CD14-positive monocyte (primary cell): Measurements from ENCODE around the gene PER2. TPM values are rescaled to one million over a fixed set of nuclear protein-coding genes. Genes with fewer than 3 reads are reported as not detected.
A peak's percentile ranks its signal among the peaks of the same experiment; 100 is the strongest.

Experiments used
- DNase-seq, 3 donors: peaks; one replicate each; pipeline ENCODE4 v3.0.0-alpha.2; 2011 to 2022
- H2AFZ ChIP-seq: 2 replicates; pipeline ENCODE4 v1.6.0; 2012; ENCODE audit warnings: mild to moderate bottlenecking, low read depth, low read length, inconsistent platforms; ENCODE audit not compliant: insufficient read depth, poor library complexity, severe bottlenecking
- H3K27ac ChIP-seq, 2 donors: 1 replicate in 1 of 2; 2 replicates in 1 of 2; pipeline ENCODE4 v1.5.1; 2012 to 2013; ENCODE audit warnings: low read length in 2 of 2, control low read depth in 1 of 2, inconsistent platforms in 1 of 2, low read depth in 1 of 2, mild to moderate bottlenecking in 1 of 2
- H3K27me3 ChIP-seq, 2 donors: one replicate each; pipeline versions ENCODE4 v1.6.0 to v1.6.1; 2011 to 2013; ENCODE audit warnings: low read length in 2 of 2; ENCODE audit not compliant: control insufficient read depth in 2 of 2, insufficient read depth in 2 of 2
- H3K36me3 ChIP-seq, 2 donors: replicated peaks in 1 of 2; 1 replicate in 1 of 2; 2 replicates in 1 of 2; pipeline versions ENCODE4 v1.5.1 to v1.6.1; 2012 to 2013; ENCODE audit warnings: low read length in 2 of 2, control low read depth in 1 of 2, inconsistent platforms in 1 of 2, mild to moderate bottlenecking in 1 of 2; ENCODE audit not compliant: insufficient read depth in 2 of 2, control insufficient read depth in 1 of 2
- H3K4me1 ChIP-seq, 2 donors: 1 replicate in 1 of 2; 2 replicates in 1 of 2; pipeline versions ENCODE4 v1.5.1 to v1.6.1; 2012 to 2013; ENCODE audit warnings: low read length in 2 of 2, control low read depth in 1 of 2, inconsistent platforms in 1 of 2, mild to moderate bottlenecking in 1 of 2, moderate library complexity in 1 of 2; ENCODE audit not compliant: insufficient read depth in 2 of 2, control insufficient read depth in 1 of 2
- H3K4me2 ChIP-seq: replicated peaks from 2 replicates; pipeline ENCODE3; 2012; ENCODE audit warnings: low read length, moderate library complexity, mild to moderate bottlenecking; ENCODE audit not compliant: poor library complexity, severe bottlenecking; ENCODE audit errors: extremely low read depth
- H3K4me3 ChIP-seq, 3 experiments: fragments of 200-600 bp in 1 of 3; sonication (generic) in 1 of 3; replicated peaks in 1 of 3; 1 replicate in 2 of 3; 2 replicates in 1 of 3; pipeline ENCODE4 v1.5.1; 2011 to 2013; ENCODE audit warnings: low read length in 3 of 3, mild to moderate bottlenecking in 3 of 3, control low read depth in 2 of 3, low read depth in 2 of 3, inconsistent platforms in 1 of 3, moderate library complexity in 1 of 3
- H3K79me2 ChIP-seq: 2 replicates; pipeline ENCODE4 v1.6.0; 2012; ENCODE audit warnings: mild to moderate bottlenecking, control low read depth, inconsistent platforms, low read length, moderate library complexity; ENCODE audit not compliant: insufficient read depth
- H3K9ac ChIP-seq: 2 replicates; pipeline ENCODE4 v1.6.0; 2017; ENCODE audit warnings: low read length, mild to moderate bottlenecking; ENCODE audit not compliant: insufficient read depth, poor library complexity, severe bottlenecking
- H3K9me3 ChIP-seq, 2 donors: replicated peaks in 1 of 2; 1 replicate in 1 of 2; 2 replicates in 1 of 2; pipeline versions ENCODE4 v1.5.1 to v1.6.1; 2012 to 2013; ENCODE audit warnings: low read length in 2 of 2, control low read depth in 1 of 2; ENCODE audit not compliant: control insufficient read depth in 1 of 2, insufficient read depth in 1 of 2
- H4K20me1 ChIP-seq: 2 replicates; pipeline ENCODE4 v1.6.0; 2012; ENCODE audit warnings: mild to moderate bottlenecking, low read length, control low read depth, moderate library complexity; ENCODE audit not compliant: insufficient read depth
- H3K27ac Mint-ChIP-seq, 7 donors: one replicate each; pipeline ENCODE4 v1.8.0; 2020; ENCODE audit warnings: mild to moderate bottlenecking in 7 of 7, mixed read lengths in 7 of 7, moderate library complexity in 6 of 7, inconsistent platforms in 2 of 7
- H3K27me3 Mint-ChIP-seq, 3 donors: one replicate each; pipeline ENCODE4 v1.8.0; 2021 to 2022; ENCODE audit warnings: low read depth in 3 of 3, mild to moderate bottlenecking in 3 of 3, mixed read lengths in 3 of 3, moderate library complexity in 3 of 3, inconsistent platforms in 1 of 3
- H3K36me3 Mint-ChIP-seq, 2 donors: one replicate each; pipeline ENCODE4 v1.8.0; 2020; ENCODE audit warnings: mixed read lengths in 2 of 2, inconsistent platforms in 1 of 2, mild to moderate bottlenecking in 1 of 2
- H3K4me1 Mint-ChIP-seq: one replicate; pipeline ENCODE4 v1.8.0; 2020; ENCODE audit warnings: mild to moderate bottlenecking, mixed read lengths
- H3K4me3 Mint-ChIP-seq, 2 donors: one replicate each; pipeline ENCODE4 v1.8.0; 2020; ENCODE audit warnings: mild to moderate bottlenecking in 2 of 2, mixed read lengths in 2 of 2, moderate library complexity in 1 of 2
- H3K9me3 Mint-ChIP-seq, 7 donors: one replicate each; pipeline ENCODE4 v1.8.0; 2020 to 2022; ENCODE audit warnings: mixed read lengths in 7 of 7, mild to moderate bottlenecking in 6 of 7, moderate library complexity in 6 of 7, inconsistent platforms in 2 of 7
- WGBS: methylation state at CpG from one replicate; pipeline ENCODE4 v1.1.5; 2013; ENCODE audit warnings: missing lambda C conversion rate; ENCODE audit not compliant: insufficient coverage; 5-methylcytosine and 5-hydroxymethylcytosine counted together
- intact Hi-C, 2 donors: fragments of 100-400 bp; cut with micrococcal nuclease; formaldehyde crosslinking; loops; one replicate each; pipeline versions ENCODE4 v1.15.0 to v1.15.1; 2023
- polyA plus RNA-seq, 3 donors: library from polyadenylated mRNA; depleted of rRNA in 1 of 3; unstranded in 2 of 3; stranded (reverse) in 1 of 3; fragments of 300-500 nt in 2 of 3; fragments of >200 nt in 1 of 3; fragmentation: Illumina TruSeq in 2 of 3; gene quantifications; 1 replicate in 2 of 3; 2 replicates in 1 of 3; pipeline ENCODE4 v1.2.3, GENCODE V29; 2012 to 2021
- TF ChIP-seq, protein P1 (sequence below): fragments of 200-600 bp; IDR thresholded peaks from one replicate; pipeline ENCODE4 v1.8.0; 2022; ENCODE audit warnings: antibody characterized with exemption, mild to moderate bottlenecking

The PER2 gene
- polyA plus RNA-seq, 3 donors, result 1.6 to 5.6 (median 3.1) TPM

DNA sequence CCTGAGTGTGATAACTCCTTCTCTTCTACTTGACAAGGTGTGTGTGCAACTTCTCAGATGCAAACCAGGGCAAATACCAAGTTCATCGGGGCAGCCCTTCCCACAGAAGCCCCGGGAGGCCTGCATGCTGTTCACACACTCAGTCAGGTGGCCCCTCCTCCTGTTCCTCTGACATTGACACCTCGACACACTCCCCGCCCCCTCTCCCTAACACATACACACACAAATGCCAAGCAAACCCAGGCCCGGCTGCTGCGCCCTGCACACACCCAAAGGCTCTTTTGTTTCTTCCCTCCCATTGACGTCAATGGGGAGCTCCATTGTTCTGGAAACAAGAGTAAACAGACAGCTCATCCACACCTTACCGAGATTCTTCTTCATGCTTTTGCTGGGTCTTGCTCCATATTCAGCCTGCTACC lies 1.7 kb upstream of the PER2 start:
- Histone ChIP-seq H3K36me3 (no peaks in the 10 kb centered on the region), H3K9me3 (no peaks in the 10 kb centered on the region), H2AFZ (peak overlapping the region; percentile 84), H3K9ac (no peak overlapping the region), H3K4me1 (peaks cover 21 to 24% of the 10 kb centered on the region in 2 donors), H3K4me3 (no peak overlapping the region), H4K20me1 (peaks cover 18% of the 10 kb centered on the region), H3K27ac (no peak overlapping the region), H3K4me2 (no peak overlapping the region), H3K27me3 (no peaks in the 10 kb centered on the region), H3K79me2 (peaks cover 33% of the 10 kb centered on the region)
- peak overlapping the region in 1 of 2 donors; percentile 48 for H3K4me3 Mint-ChIP-seq
- peaks cover 0 to 3% (median 0%) of the 10 kb centered on the region in 7 donors for H3K9me3 Mint-ChIP-seq
- TF ChIP-seq, protein P1, sequence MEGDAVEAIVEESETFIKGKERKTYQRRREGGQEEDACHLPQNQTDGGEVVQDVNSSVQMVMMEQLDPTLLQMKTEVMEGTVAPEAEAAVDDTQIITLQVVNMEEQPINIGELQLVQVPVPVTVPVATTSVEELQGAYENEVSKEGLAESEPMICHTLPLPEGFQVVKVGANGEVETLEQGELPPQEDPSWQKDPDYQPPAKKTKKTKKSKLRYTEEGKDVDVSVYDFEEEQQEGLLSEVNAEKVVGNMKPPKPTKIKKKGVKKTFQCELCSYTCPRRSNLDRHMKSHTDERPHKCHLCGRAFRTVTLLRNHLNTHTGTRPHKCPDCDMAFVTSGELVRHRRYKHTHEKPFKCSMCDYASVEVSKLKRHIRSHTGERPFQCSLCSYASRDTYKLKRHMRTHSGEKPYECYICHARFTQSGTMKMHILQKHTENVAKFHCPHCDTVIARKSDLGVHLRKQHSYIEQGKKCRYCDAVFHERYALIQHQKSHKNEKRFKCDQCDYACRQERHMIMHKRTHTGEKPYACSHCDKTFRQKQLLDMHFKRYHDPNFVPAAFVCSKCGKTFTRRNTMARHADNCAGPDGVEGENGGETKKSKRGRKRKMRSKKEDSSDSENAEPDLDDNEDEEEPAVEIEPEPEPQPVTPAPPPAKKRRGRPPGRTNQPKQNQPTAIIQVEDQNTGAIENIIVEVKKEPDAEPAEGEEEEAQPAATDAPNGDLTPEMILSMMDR, result no peak
- H3K27ac Mint-ChIP-seq, result peak overlapping the region in 1 of 7 donors; percentile 94
- H3K4me1 Mint-ChIP-seq, result peaks cover 34% of the 10 kb centered on the region
- no peak for DNase-seq
- intact Hi-C loops, result no loop called here
- WGBS, result 86% methylated on average over 4 of the region's 8 CpGs
- peaks cover 5 to 14% of the 10 kb centered on the region in 2 donors for H3K36me3 Mint-ChIP-seq
- peaks cover 2 to 8% (median 5%) of the 10 kb centered on the region in 3 donors for H3K27me3 Mint-ChIP-seq

DNA sequence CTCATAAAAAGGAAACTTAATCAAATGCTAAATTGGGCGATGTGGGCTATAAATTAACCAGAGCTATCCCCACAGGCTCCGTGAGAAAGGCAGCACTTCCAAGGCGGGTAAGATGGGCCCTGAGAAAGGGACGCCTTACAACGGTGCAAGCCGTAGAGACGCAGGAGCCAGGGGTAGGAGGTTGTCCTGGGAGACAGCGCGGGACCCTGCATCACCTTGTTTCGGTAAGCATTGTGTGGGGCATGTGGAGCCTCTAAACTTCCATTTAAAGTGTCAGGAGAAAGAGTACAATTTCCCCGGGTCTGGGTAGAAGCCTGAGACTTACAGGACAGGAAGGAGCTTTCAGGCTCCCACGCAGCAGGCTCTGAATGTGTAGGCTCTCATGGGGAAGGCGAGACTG lies 1.2 kb upstream of the PER2 start:
- TF ChIP-seq, protein P1, result no peak
- H3K4me3 ChIP-seq, result peak overlapping the region in 2 of 3 experiments; percentile 50 to 80
- H3K9me3 ChIP-seq, result no peaks in the 10 kb centered on the region
- peak overlapping the region; percentile 85 to 94 (median 90) for H3K27ac Mint-ChIP-seq
- H3K36me3 ChIP-seq, result no peaks in the 10 kb centered on the region
- peak overlapping the region; percentile 84 for H2AFZ ChIP-seq
- H3K9ac ChIP-seq, result peak overlapping the region; percentile 97
- peak overlapping the region; percentile 84 to 89 for H3K4me3 Mint-ChIP-seq
- 62% methylated on average over 10 of the region's 13 CpGs for WGBS
- intact Hi-C loops, result loop anchor here in 1 of 2 donors (2.0 kb wide), 1 partner anchor 55 kb away; no protein-coding TSS in a partner anchor
- peaks cover 2 to 5% (median 5%) of the 10 kb centered on the region in 3 donors for H3K27me3 Mint-ChIP-seq
- peaks cover 21 to 24% of the 10 kb centered on the region in 2 donors for H3K4me1 ChIP-seq
- peaks cover 0 to 3% (median 0%) of the 10 kb centered on the region in 7 donors for H3K9me3 Mint-ChIP-seq
- H4K20me1 ChIP-seq, result peaks cover 20% of the 10 kb centered on the region
- no peak for DNase-seq
- peak overlapping the region; percentile 43 to 92 for H3K27ac ChIP-seq
- peaks cover 37% of the 10 kb centered on the region for H3K79me2 ChIP-seq
- peak overlapping the region; percentile 90 for H3K4me2 ChIP-seq
- peaks cover 34% of the 10 kb centered on the region for H3K4me1 Mint-ChIP-seq
- H3K36me3 Mint-ChIP-seq, result peaks cover 5 to 16% of the 10 kb centered on the region in 2 donors
- no peaks in the 10 kb centered on the region for H3K27me3 ChIP-seq
